HEK293 (cell line): ENCODE measurements around the gene MSL3B.

Experiments used
- CTCF ChIA-PET: fragments of 350-600 bp; formaldehyde crosslinking; extraction: SDS; loops from one replicate; lab custom pipeline; 2021; ENCODE audit warnings: antibody characterized with exemption; lab: Yijun Ruan, JAX
- POLR2A ChIA-PET: fragments of 300-600 bp; formaldehyde crosslinking; extraction: SDS; loops from one replicate; lab custom pipeline; 2020; ENCODE audit warnings: antibody characterized with exemption, inconsistent platforms; lab: Yijun Ruan, JAX
- H3K27ac ChIP-seq: fragments of 200-500 bp; sonication (Bioruptor generic); 2 replicates; pipeline ENCODE4 v1.5.1; 2014; ENCODE audit warnings: low read depth, low read length, control low read depth, inconsistent platforms; ENCODE audit errors: extremely low read depth
- H3K36me3 ChIP-seq, 2 experiments: fragments of 200-500 bp in 1 of 2; sonication (Bioruptor generic) in 1 of 2; 1 replicate in 1 of 2; 2 replicates in 1 of 2; pipeline ENCODE4 v1.5.1; 2014 to 2017; ENCODE audit warnings: inconsistent platforms in 2 of 2, low read length in 2 of 2; ENCODE audit not compliant: control insufficient read depth in 2 of 2, insufficient read depth in 1 of 2
- H3K4me1 ChIP-seq: fragments of 200-500 bp; sonication (Bioruptor generic); 2 replicates; pipeline ENCODE4 v1.5.1; 2014; ENCODE audit warnings: mild to moderate bottlenecking, low read length, inconsistent platforms; ENCODE audit not compliant: control insufficient read depth, insufficient read depth
- H3K4me3 ChIP-seq: 2 replicates; pipeline ENCODE4 v1.5.1; 2011; ENCODE audit warnings: low read depth, mild to moderate bottlenecking, control low read depth, low read length, moderate library complexity
- H3K9me3 ChIP-seq: fragments of 200-500 bp; sonication (Bioruptor generic); 2 replicates; pipeline ENCODE4 v1.5.1; 2014; ENCODE audit warnings: low read depth, low read length, inconsistent platforms; ENCODE audit not compliant: control insufficient read depth, insufficient read depth
- CTCF ChIP-seq: fragments of 450-650 bp; formaldehyde crosslinking; IDR thresholded peaks from 2 replicates; pipeline ENCODE4 v1.5.1; 2016; ENCODE audit warnings: missing biosample characterization, missing genetic modification characterization
- HIC1 ChIP-seq: fragments of 450-650 bp; formaldehyde crosslinking; IDR thresholded peaks from 2 replicates; pipeline ENCODE4 v1.5.1; 2016; ENCODE audit warnings: missing biosample characterization, missing genetic modification characterization
- MEIS1 ChIP-seq: sonication (generic); formaldehyde crosslinking; IDR thresholded peaks from 2 replicates; pipeline ENCODE4 v1.8.1; 2022; ENCODE audit warnings: missing genetic modification reagents, mild to moderate bottlenecking, borderline replicate concordance
- MYNN ChIP-seq: fragments of 450-650 bp; formaldehyde crosslinking; IDR thresholded peaks from 2 replicates; pipeline ENCODE4 v1.5.1; 2016; ENCODE audit warnings: missing biosample characterization, missing genetic modification characterization, borderline replicate concordance
- PATZ1 ChIP-seq: fragments of 450-650 bp; formaldehyde crosslinking; IDR thresholded peaks from 2 replicates; pipeline ENCODE4 v1.5.1; 2016; ENCODE audit warnings: missing biosample characterization, missing genetic modification characterization
- PRDM4 ChIP-seq: fragments of 450-650 bp; formaldehyde crosslinking; IDR thresholded peaks from 2 replicates; pipeline ENCODE4 v1.5.1; 2017; ENCODE audit warnings: missing biosample characterization, missing genetic modification characterization
- SP2 ChIP-seq: fragments of 450-650 bp; formaldehyde crosslinking; IDR thresholded peaks from 2 replicates; pipeline ENCODE4 v1.5.1; 2016; ENCODE audit warnings: missing biosample characterization, missing genetic modification characterization
- ZBTB26 ChIP-seq: fragments of 450-650 bp; formaldehyde crosslinking; optimal IDR thresholded peaks from 2 replicates; pipeline ENCODE3; 2016; ENCODE audit warnings: missing biosample characterization, mild to moderate bottlenecking, missing genetic modification characterization
- ZBTB49 ChIP-seq: fragments of 450-650 bp; formaldehyde crosslinking; IDR thresholded peaks from 2 replicates; pipeline ENCODE4 v1.5.1; 2016; ENCODE audit warnings: missing biosample characterization, missing genetic modification characterization, low read depth
- ZNF223 ChIP-seq: fragments of 450-650 bp; formaldehyde crosslinking; IDR thresholded peaks from 2 replicates; pipeline ENCODE4 v1.5.1; 2016; ENCODE audit warnings: missing biosample characterization, missing genetic modification characterization
- ZNF248 ChIP-seq: fragments of 450-650 bp; formaldehyde crosslinking; IDR thresholded peaks from 2 replicates; pipeline ENCODE4 v1.5.1; 2017; ENCODE audit warnings: missing biosample characterization, missing genetic modification characterization
- ZNF426 ChIP-seq: fragments of 450-650 bp; formaldehyde crosslinking; IDR thresholded peaks from 2 replicates; pipeline ENCODE4 v1.5.1; 2017; ENCODE audit warnings: missing biosample characterization, missing genetic modification characterization, mild to moderate bottlenecking, inconsistent platforms, moderate library complexity
- ZNF585B ChIP-seq: fragments of 450-650 bp; formaldehyde crosslinking; IDR thresholded peaks from 2 replicates; pipeline ENCODE4 v1.5.1; 2016; ENCODE audit warnings: missing biosample characterization, missing genetic modification characterization
- ZNF654 ChIP-seq: fragments of 450-650 bp; formaldehyde crosslinking; IDR thresholded peaks from 2 replicates; pipeline ENCODE4 v1.5.1; 2016; ENCODE audit warnings: low read depth, missing biosample characterization, missing genetic modification characterization

MSL3B gene

GRCh38 chr2:233833345-233833744 is 34.8 kb downstream of the MSL3B start (continued):
- TF ChIP-seq PATZ1 (tag by site-specific recombination) (no peak), SP2 (no peak), ZBTB49 (no peak), ZNF426 (tag by site-specific recombination) (no peak), MEIS1 (no peak), PRDM4 (no peak), ZNF223 (tag by site-specific recombination) (no peak), ZBTB26 (no peak), ZNF585B (tag by site-specific recombination) (no peak), HIC1 (tag by site-specific recombination) (no peak)

- TF ChIP-seq MYNN (tag by site-specific recombination) (no peak), ZNF654 (tag by site-specific recombination) (peak; percentile 58), CTCF (tag by site-specific recombination) (peak; percentile 79), ZNF248 (tag by site-specific recombination) (no peak)
- H3K36me3 ChIP-seq = peaks cover 18 to 51% of the 10 kb centered on the region in 2 experiments
- no peak overlapping the region for H3K4me3 ChIP-seq
- no peaks in the 10 kb centered on the region for H3K4me1 ChIP-seq
- ChIA-PET CTCF (interaction anchor here (0.6 to 2.3 kb wide), 9 partner anchors 46 to 549 kb away, joined by 3 to 6 read pairs (median 3); no protein-coding TSS in a partner anchor), POLR2A (interaction anchor here (0.9 kb wide), 1 partner anchor 13 kb away, joined by 3 read pairs; no protein-coding TSS in a partner anchor)
- no peak overlapping the region for H3K27ac ChIP-seq
- H3K9me3 ChIP-seq = no peaks in the 10 kb centered on the region
Observed at GRCh38 chr2:233832869-233833311, 35.3 kb downstream of the MSL3B start.
